HCT116 (cell line): ENCODE measurements around the gene KIAA0319L. TPM values are rescaled to one million over a fixed set of nuclear protein-coding genes. Genes with fewer than 3 reads are reported as not detected.
A peak's percentile ranks its signal among the peaks of the same experiment; 100 is the strongest.

Experiments used
- ATAC-seq: fragments of 200-7000 bp; cut with Tn5 transposase; 2 replicates; pipeline ENCODE4 v1.9.1; 2020; ENCODE audit warnings: mild to moderate bottlenecking, moderate library complexity
- BruUV-seq: library from RNA; stranded (reverse); fragments of 400-500 nt; replicated peaks from 2 replicates; lab custom pipeline; 2021; lab: Mats Ljungman, UMichigan
- CTCF ChIA-PET: fragments of 300-600 bp; sonication (Branson Sonifier 250); formaldehyde crosslinking; loops from one replicate; lab custom pipeline; 2021; ENCODE audit warnings: antibody characterized with exemption; lab: Charles Lee
- POLR2A ChIA-PET: fragments of 300-600, 350-600 bp; sonication (Branson Sonifier 250); formaldehyde crosslinking; loops from one replicate; lab custom pipeline; 2021; ENCODE audit warnings: antibody characterized with exemption; lab: Charles Lee
- RAD21 ChIA-PET, 2 experiments: fragments of 300-600 bp; sonication (Branson Sonifier 250); formaldehyde crosslinking; loops; one replicate each; lab custom pipeline; 2023; ENCODE audit warnings: low total read pairs in 2 of 2; ENCODE audit not compliant: uncharacterized antibody in 2 of 2, unreplicated experiment in 2 of 2, low non-redundant PET in 1 of 2; lab: Charles Lee
- DNase-seq: peaks from one replicate; pipeline ENCODE4 v3.0.0-alpha.2; 2010; ENCODE audit warnings: low read depth, low spot score
- H2AFZ ChIP-seq: fragments of 200-600 bp; shearing (Covaris generic), sonication (generic); 2 replicates; pipeline ENCODE4 v1.6.1; 2017; ENCODE audit warnings: low read depth, mixed run types, mixed read lengths, antibody characterized with exemption, low read length; ENCODE audit not compliant: poor library complexity, severe bottlenecking
- H3K27ac ChIP-seq: 2 replicates; pipeline ENCODE4 v1.5.1; 2012; ENCODE audit warnings: low read depth, low read length
- H3K27me3 ChIP-seq: fragments of 200-600 bp; sonication (generic); 2 replicates; pipeline ENCODE4 v1.6.1; 2016; ENCODE audit warnings: mixed run types, low read length, mixed read lengths; ENCODE audit not compliant: insufficient read depth
- H3K36me3 ChIP-seq, 2 experiments: fragments of 200-500 bp in 1 of 2; fragments of 200-600 bp in 1 of 2; sonication (Bioruptor generic) in 1 of 2; sonication (generic) in 1 of 2; 2 replicates each; pipeline versions ENCODE4 v1.5.1 to v1.6.1; 2014 to 2016; ENCODE audit warnings: low read length in 2 of 2, inconsistent platforms in 1 of 2, mixed read lengths in 1 of 2, mixed run types in 1 of 2; ENCODE audit not compliant: insufficient read depth in 2 of 2, control insufficient read depth in 1 of 2
- H3K4me1 ChIP-seq, 2 experiments: fragments of 200-600 bp in 1 of 2; sonication (generic) in 1 of 2; 2 replicates each; pipeline versions ENCODE4 v1.5.1 to v1.6.1; 2012 to 2017; ENCODE audit warnings: low read length in 2 of 2, inconsistent platforms in 1 of 2, mild to moderate bottlenecking in 1 of 2, mixed read lengths in 1 of 2, mixed run types in 1 of 2, moderate library complexity in 1 of 2; ENCODE audit not compliant: insufficient read depth in 2 of 2, control insufficient read depth in 1 of 2
- H3K4me2 ChIP-seq: fragments of 200-600 bp; sonication (generic); 2 replicates; pipeline ENCODE4 v1.6.1; 2017; ENCODE audit warnings: mixed run types, low read length, mixed read lengths
- H3K4me3 ChIP-seq, 2 experiments: fragments of 200-600 bp in 1 of 2; sonication (generic) in 1 of 2; replicated peaks in 1 of 2; 2 replicates each; pipeline ENCODE4 v1.5.1; 2011 to 2016; ENCODE audit warnings: low read length in 2 of 2, control low read depth in 1 of 2, low read depth in 1 of 2, mild to moderate bottlenecking in 1 of 2, mixed read lengths in 1 of 2, mixed run types in 1 of 2
- H3K79me2 ChIP-seq: fragments of 200-600 bp; sonication (generic); 2 replicates; pipeline ENCODE4 v1.6.1; 2017; ENCODE audit warnings: mild to moderate bottlenecking, mixed run types, low read length, moderate library complexity, mixed read lengths; ENCODE audit not compliant: insufficient read depth
- H3K9ac ChIP-seq: fragments of 200-600 bp; sonication (generic); 2 replicates; pipeline ENCODE4 v1.6.1; 2016; ENCODE audit warnings: low read length, mixed read lengths
- H3K9me2 ChIP-seq: fragments of 200-600 bp; sonication (generic), shearing (Covaris generic); 2 replicates; pipeline ENCODE4 v1.6.1; 2017; ENCODE audit warnings: mixed run types, mild to moderate bottlenecking, moderate library complexity; ENCODE audit not compliant: insufficient read depth
- H3K9me3 ChIP-seq, 2 experiments: fragments of 200-500 bp in 1 of 2; fragments of 200-600 bp in 1 of 2; sonication (Bioruptor generic) in 1 of 2; sonication (generic) in 1 of 2; 2 replicates each; pipeline ENCODE4 v1.6.1; 2014 to 2017; ENCODE audit warnings: low read length in 2 of 2, mixed read lengths in 2 of 2, inconsistent platforms in 1 of 2, low read depth in 1 of 2, mild to moderate bottlenecking in 1 of 2, mixed run types in 1 of 2, moderate library complexity in 1 of 2; ENCODE audit not compliant: control insufficient read depth in 1 of 2, insufficient read depth in 1 of 2
- H4K20me1 ChIP-seq: fragments of 200-600 bp; sonication (generic), shearing (Covaris generic); 2 replicates; pipeline ENCODE4 v1.6.1; 2017; ENCODE audit warnings: mixed run types, mild to moderate bottlenecking, moderate library complexity; ENCODE audit not compliant: insufficient read depth
- CEBPB ChIP-seq: IDR thresholded peaks from 2 replicates; pipeline ENCODE4 v1.6.1; 2012; ENCODE audit warnings: low read depth
- CTCF ChIP-seq, 3 experiments: fragments of 200-600 bp in 1 of 3; sonication (generic) in 1 of 3; IDR thresholded peaks in 2 of 3; conservative IDR thresholded peaks in 1 of 3; 2 replicates each; pipeline ENCODE4 v1.5.1; 2012 to 2017; ENCODE audit warnings: low read depth in 2 of 3, low read length in 2 of 3, antibody characterized with exemption in 1 of 3, borderline replicate concordance in 1 of 3, control low read depth in 1 of 3, mild to moderate bottlenecking in 1 of 3, mixed read lengths in 1 of 3, mixed run types in 1 of 3, moderate library complexity in 1 of 3; ENCODE audit not compliant: insufficient read depth in 1 of 3
- EGR1 ChIP-seq: IDR thresholded peaks from 2 replicates; pipeline ENCODE4 v1.6.1; 2012; ENCODE audit warnings: low read depth
- JUND ChIP-seq: IDR thresholded peaks from 2 replicates; pipeline ENCODE4 v1.6.1; 2012
- POLR2A ChIP-seq: IDR thresholded peaks from 2 replicates; pipeline ENCODE4 v1.7.0; 2011; ENCODE audit warnings: borderline replicate concordance; ENCODE audit not compliant: insufficient read depth, insufficient read length; ENCODE audit errors: extremely low read depth
- RAD21 ChIP-seq: IDR thresholded peaks from 2 replicates; pipeline ENCODE4 v1.6.1; 2012; ENCODE audit warnings: low read depth, mild to moderate bottlenecking
- SIN3A ChIP-seq: IDR thresholded peaks from 2 replicates; pipeline ENCODE4 v1.6.1; 2012; ENCODE audit warnings: low read depth
- YY1 ChIP-seq: IDR thresholded peaks from 2 replicates; pipeline ENCODE4 v1.6.1; 2011; ENCODE audit warnings: low read length, low read depth, moderate library complexity, mild to moderate bottlenecking; ENCODE audit not compliant: insufficient replicate concordance; ENCODE audit errors: extremely low read depth
- intact Hi-C: fragments of 100-400 bp; cut with micrococcal nuclease; formaldehyde crosslinking; loops from 2 replicates; pipeline ENCODE4 v1.10.0; 2022
- total RNA-seq: library from RNA; stranded (reverse); gene quantifications from one replicate; pipeline ENCODE4 v1.2.1, GENCODE V29; 2021; ENCODE audit not compliant: unreplicated experiment

KIAA0319L gene
- total RNA-seq, 1 experiment from 2014 or later = 35.6 TPM

GRCh38 chr1:35564037-35564883, 7.1 kb upstream of the KIAA0319L start:
- Histone ChIP-seq H3K9me3 (no peaks in the 10 kb centered on the region), H3K27ac (no peak overlapping the region), H3K4me1 (no peaks in the 10 kb centered on the region), H3K9me2 (no peaks in the 10 kb centered on the region), H3K9ac (no peak overlapping the region), H4K20me1 (no peaks in the 10 kb centered on the region), H3K4me2 (no peak overlapping the region), H3K79me2 (peaks cover 1% of the 10 kb centered on the region; the same call in 1 of the 2 replicates), H3K4me3 (no peak overlapping the region), H3K27me3 (no peaks in the 10 kb centered on the region), H3K36me3 (peaks cover 4 to 7% of the 10 kb centered on the region in 2 experiments; a peak in 3 of 4 replicates), H2AFZ (no peak overlapping the region)
- ATAC-seq (peak; percentile 77), DNase-seq (peak; percentile 58)
- CTCF ChIA-PET = interaction anchor here (0.7 to 1.7 kb wide), 11 partner anchors 9 to 711 kb away, joined by 3 to 32 read pairs (median 7); partner anchors contain the start of genes CLSPN, SMIM12 and TFAP2E
- BruUV-seq = no TSS peak
- POLR2A ChIA-PET = interaction anchor here (1.0 kb wide), 1 partner anchor 9 kb away, joined by 4 read pairs; the partner anchor contains the start of gene TFAP2E
- intact Hi-C loops = loop anchor here (1.0 to 2.0 kb wide), 2 partner anchors 113 to 361 kb away; no protein-coding TSS in a partner anchor
- TF ChIP-seq CEBPB = no peak
- TF ChIP-seq CTCF (IDR thresholded peaks at IDR 0.05 in 2 of 3, conservative IDR thresholded peaks at IDR 0.05 in 1 of 3; ENCODE audit: borderline replicate concordance in 1 of 3, insufficient read depth in 1 of 3, low read depth in 2 of 3, low read length in 2 of 3) = peak; percentile 59 to 81 (median 72)
- peak; percentile 75 for TF ChIP-seq RAD21
- RAD21 ChIA-PET = interaction anchor here (0.5 to 1.4 kb wide), 3 partner anchors 113 to 137 kb away, joined by 4 to 14 read pairs (median 8); no protein-coding TSS in a partner anchor

- no peaks in the 10 kb centered on the region for H3K27me3 ChIP-seq
- no peak overlapping the region for H3K4me3 ChIP-seq
- intact Hi-C loops = no loop called here
- no peak for ATAC-seq
- RAD21 ChIA-PET = interaction anchor here in 1 of 2 experiments (0.5 kb wide), 1 partner anchor 320 kb away, joined by 3 read pairs; the partner anchor contains the start of gene AGO1
- no peak overlapping the region for H3K27ac ChIP-seq
- H3K79me2 ChIP-seq = peaks cover 10% of the 10 kb centered on the region; the same call in 1 of the 2 replicates
- no peaks in the 10 kb centered on the region for H3K9me3 ChIP-seq
- H3K36me3 ChIP-seq = peaks cover 4 to 7% of the 10 kb centered on the region in 2 experiments; a peak in 3 of 4 replicates
- H3K9me2 ChIP-seq = no peaks in the 10 kb centered on the region
- TF ChIP-seq YY1 (no peak), JUND (no peak), SIN3A (no peak), EGR1 (no peak), POLR2A (no peak)
- TF ChIP-seq, all 23 proteins: peak for 0
- BruUV-seq = no TSS peak
- Histone ChIP-seq H3K4me2 (no peak overlapping the region), H4K20me1 (no peaks in the 10 kb centered on the region), H3K9ac (no peak overlapping the region), H2AFZ (no peak overlapping the region), H3K4me1 (peaks cover 2 to 9% of the 10 kb centered on the region in 2 experiments; a peak in 2 of 4 replicates)
- POLR2A ChIA-PET = no interaction called here
- CTCF ChIA-PET = no interaction called here
- DNase-seq = no peak
Measured at GRCh38 chr1:35563166-35563565, 6.0 kb upstream of the KIAA0319L start.
